Lower lobe of right lung (tissue), 2 donors: Measurements from ENCODE around the gene CHRD. TPM values are rescaled to one million over a fixed set of nuclear protein-coding genes. Genes with fewer than 3 reads are reported as not detected.

ENCODE experiments used
- ATAC-seq, 2 donors: fragments of 200-7000 bp; cut with Tn5 transposase; one replicate each; pipeline ENCODE4 v1.9.1; 2020 to 2022; ENCODE audit warnings: mild to moderate bottlenecking in 2 of 2, moderate library complexity in 2 of 2
- DNase-seq: peaks from one replicate; pipeline ENCODE4 v3.0.0-alpha.2; 2020
- H3K27ac ChIP-seq: fragments of 200-600 bp; one replicate; pipeline ENCODE4 v1.8.0; 2022
- H3K27me3 ChIP-seq: fragments of 200-600 bp; one replicate; pipeline ENCODE4 v1.8.0; 2022; ENCODE audit warnings: low read depth
- H3K36me3 ChIP-seq: fragments of 200-600 bp; one replicate; pipeline ENCODE4 v1.8.0; 2022; ENCODE audit warnings: mild to moderate bottlenecking
- H3K4me1 ChIP-seq: fragments of 200-600 bp; one replicate; pipeline ENCODE4 v1.8.0; 2022
- H3K4me3 ChIP-seq: fragments of 200-600 bp; one replicate; pipeline ENCODE4 v1.8.0; 2022; ENCODE audit warnings: mild to moderate bottlenecking
- H3K9me3 ChIP-seq: fragments of 200-600 bp; one replicate; pipeline ENCODE4 v1.8.0; 2022
- CTCF ChIP-seq: fragments of 200-600 bp; IDR thresholded peaks from one replicate; pipeline ENCODE4 v1.8.0; 2022; ENCODE audit warnings: antibody characterized with exemption, mild to moderate bottlenecking
- intact Hi-C: fragments of 100-400 bp; cut with DNase I; formaldehyde crosslinking; loops from one replicate; pipeline ENCODE4 v1.11.0; 2022
- long read RNA-seq: library from polyadenylated mRNA; unstranded; transcript quantifications from one replicate; pipeline ENCODE4 v2.0.0, GENCODE V29; 2021
- total RNA-seq: library from RNA; stranded (reverse); fragmentation: NEBNext Ultra II Directional; extraction: Animal tissue kit (Norgen Biotek cat#: 25700); gene quantifications from one replicate; pipeline ENCODE4 v1.2.1, GENCODE V29; 2021
- donor health status: DM: no; HTN: yes; CAD: no; lungs with severe emphysema.

Gene CHRD
- total RNA-seq = 4.1 TPM
- long read RNA-seq, partial matches to known transcripts = 5 of 13 reads
- long read RNA-seq, other reads (novel, unspliced or antisense) = 3 of 13 reads

- Histone ChIP-seq H3K4me1 (peaks cover 20% of the 10 kb centered on the region), H3K36me3 (no peaks in the 10 kb centered on the region), H3K9me3 (no peaks in the 10 kb centered on the region), H3K27me3 (peaks cover 28% of the 10 kb centered on the region), H3K4me3 (peak within 1 kb of the TSS; percentile 53), H3K27ac (peak within 1 kb of the TSS; percentile 39)
- intact Hi-C loops = no loop called here
- DNase-seq (no peak), ATAC-seq (peak; percentile 3 to 4)
- no peak for TF ChIP-seq CTCF
These were observed at the start of gene CHRD for GRCh38 chr3:184379358-184380184. TSS of gene CHRD (plus strand) at chr3:184380054. CDS start at chr3:184380319, 265 bp downstream.

- Histone ChIP-seq H3K9me3 (no peaks in the 10 kb centered on the region), H3K27me3 (no peaks in the 10 kb centered on the region), H3K4me1 (peaks cover 14% of the 10 kb centered on the region), H3K36me3 (peaks cover 80% of the 10 kb centered on the region), H3K27ac (peak overlapping the region; percentile 18), H3K4me3 (no peak overlapping the region)
- no peak for TF ChIP-seq CTCF
- no peak for DNase-seq
- intact Hi-C loops = no loop called here
- ATAC-seq = no peak
These were observed 47.3 kb upstream of the CHRD start for GRCh38 chr3:184332370-184333090.

- no peaks in the 10 kb centered on the region for H3K27me3 ChIP-seq
- peaks cover 73% of the 10 kb centered on the region for H3K36me3 ChIP-seq
- no peaks in the 10 kb centered on the region for H3K9me3 ChIP-seq
- DNase-seq = no peak
- peaks cover 21% of the 10 kb centered on the region for H3K4me1 ChIP-seq
- no peak overlapping the region for H3K27ac ChIP-seq
- no peak for ATAC-seq
- no peak for TF ChIP-seq CTCF
- intact Hi-C loops = no loop called here
- H3K4me3 ChIP-seq = no peak overlapping the region
These were observed 46.7 kb upstream of the CHRD start for GRCh38 chr3:184333190-184333589.

GRCh38 chr3:184333700-184334099 lies 46.2 kb upstream of the CHRD start:
- H3K36me3 ChIP-seq = peaks cover 68% of the 10 kb centered on the region
- peaks cover 26% of the 10 kb centered on the region for H3K4me1 ChIP-seq
- no peaks in the 10 kb centered on the region for H3K9me3 ChIP-seq
- no peak for DNase-seq
- no peak for ATAC-seq
- intact Hi-C loops = no loop called here
- H3K27me3 ChIP-seq = no peaks in the 10 kb centered on the region
- no peak overlapping the region for H3K27ac ChIP-seq
- no peak overlapping the region for H3K4me3 ChIP-seq
- TF ChIP-seq CTCF = no peak

GRCh38 chr3:184334470-184335158 lies 45.2 kb upstream of the CHRD start:
- DNase-seq (no peak), ATAC-seq (no peak)
- H3K9me3 ChIP-seq = no peaks in the 10 kb centered on the region
- H3K4me1 ChIP-seq = peaks cover 32% of the 10 kb centered on the region
- peaks cover 59% of the 10 kb centered on the region for H3K36me3 ChIP-seq
- intact Hi-C loops = no loop called here
- no peak overlapping the region for H3K4me3 ChIP-seq
- H3K27me3 ChIP-seq = no peaks in the 10 kb centered on the region
- no peak for TF ChIP-seq CTCF
- peak overlapping the region; percentile 93 for H3K27ac ChIP-seq
